ENCODE results near the gene WIPF3.
A peak's percentile ranks its signal among the peaks of the same experiment; 100 is the strongest.

The WIPF3 gene

DNA sequence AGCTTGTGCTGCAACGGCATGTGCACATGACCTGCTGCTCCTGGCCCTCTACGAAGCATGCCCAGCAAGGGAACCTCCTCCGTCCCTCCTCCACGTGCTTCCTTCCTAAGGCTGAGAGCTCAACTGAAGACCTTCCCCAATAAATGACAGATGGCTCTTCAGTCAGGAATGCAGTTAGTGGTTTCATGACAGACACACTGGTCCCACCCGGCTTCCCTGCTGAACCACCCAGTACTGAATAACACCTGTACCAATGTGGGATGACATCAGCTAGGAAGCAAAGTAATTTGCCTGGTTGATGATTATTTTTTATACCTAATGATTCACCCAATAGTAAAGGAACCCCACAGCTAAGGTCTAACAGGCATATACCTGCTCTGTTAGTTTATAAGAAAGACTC, 114.2 kb downstream of the WIPF3 start (continued):
- TF ChIP-seq, protein P1, sequence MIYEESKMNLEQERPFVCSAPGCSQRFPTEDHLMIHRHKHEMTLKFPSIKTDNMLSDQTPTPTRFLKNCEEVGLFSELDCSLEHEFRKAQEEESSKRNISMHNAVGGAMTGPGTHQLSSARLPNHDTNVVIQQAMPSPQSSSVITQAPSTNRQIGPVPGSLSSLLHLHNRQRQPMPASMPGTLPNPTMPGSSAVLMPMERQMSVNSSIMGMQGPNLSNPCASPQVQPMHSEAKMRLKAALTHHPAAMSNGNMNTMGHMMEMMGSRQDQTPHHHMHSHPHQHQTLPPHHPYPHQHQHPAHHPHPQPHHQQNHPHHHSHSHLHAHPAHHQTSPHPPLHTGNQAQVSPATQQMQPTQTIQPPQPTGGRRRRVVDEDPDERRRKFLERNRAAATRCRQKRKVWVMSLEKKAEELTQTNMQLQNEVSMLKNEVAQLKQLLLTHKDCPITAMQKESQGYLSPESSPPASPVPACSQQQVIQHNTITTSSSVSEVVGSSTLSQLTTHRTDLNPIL (CRISPR knock-in tag; IDR thresholded peaks at IDR 0.05; ENCODE audit: low read depth), result no peak
- TF ChIP-seq OSR1 (CRISPR knock-in tag; IDR thresholded peaks at IDR 0.05) (no peak), TOX (CRISPR knock-in tag; IDR thresholded peaks at IDR 0.05; ENCODE audit: borderline replicate concordance) (no peak), BACH2 (CRISPR knock-in tag; IDR thresholded peaks at IDR 0.05; ENCODE audit: borderline replicate concordance) (no peak)

DNA sequence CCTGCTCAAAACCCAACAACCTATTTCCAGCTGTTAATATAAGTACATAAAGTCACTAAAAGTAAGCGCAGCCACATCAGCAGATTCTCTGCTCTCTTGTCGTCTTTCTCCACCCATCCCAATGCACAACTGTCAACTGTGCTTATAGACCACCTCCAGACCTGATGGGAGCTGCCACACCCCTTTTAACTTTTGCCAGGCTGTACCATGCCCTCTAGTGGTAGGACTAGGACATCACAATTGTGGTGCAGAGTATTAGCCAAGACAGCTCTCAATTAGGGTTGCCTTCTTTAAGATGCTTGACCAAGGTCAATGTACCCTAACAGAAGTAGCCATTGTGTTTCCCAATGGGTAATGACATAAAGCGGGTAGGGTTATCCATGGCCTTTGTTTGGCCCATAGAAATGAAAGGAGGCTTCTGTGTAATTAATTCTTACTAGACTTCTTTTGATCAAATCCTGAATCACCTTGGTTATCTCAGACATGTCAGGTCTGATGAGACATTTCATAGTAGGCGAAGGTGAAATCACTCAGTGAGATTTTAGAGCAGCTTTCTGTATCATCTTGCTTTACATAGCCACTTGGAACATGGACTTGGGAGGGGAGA, 115.2 kb downstream of the WIPF3 start:
- ATAC-seq, result peak; percentile 94

DNA sequence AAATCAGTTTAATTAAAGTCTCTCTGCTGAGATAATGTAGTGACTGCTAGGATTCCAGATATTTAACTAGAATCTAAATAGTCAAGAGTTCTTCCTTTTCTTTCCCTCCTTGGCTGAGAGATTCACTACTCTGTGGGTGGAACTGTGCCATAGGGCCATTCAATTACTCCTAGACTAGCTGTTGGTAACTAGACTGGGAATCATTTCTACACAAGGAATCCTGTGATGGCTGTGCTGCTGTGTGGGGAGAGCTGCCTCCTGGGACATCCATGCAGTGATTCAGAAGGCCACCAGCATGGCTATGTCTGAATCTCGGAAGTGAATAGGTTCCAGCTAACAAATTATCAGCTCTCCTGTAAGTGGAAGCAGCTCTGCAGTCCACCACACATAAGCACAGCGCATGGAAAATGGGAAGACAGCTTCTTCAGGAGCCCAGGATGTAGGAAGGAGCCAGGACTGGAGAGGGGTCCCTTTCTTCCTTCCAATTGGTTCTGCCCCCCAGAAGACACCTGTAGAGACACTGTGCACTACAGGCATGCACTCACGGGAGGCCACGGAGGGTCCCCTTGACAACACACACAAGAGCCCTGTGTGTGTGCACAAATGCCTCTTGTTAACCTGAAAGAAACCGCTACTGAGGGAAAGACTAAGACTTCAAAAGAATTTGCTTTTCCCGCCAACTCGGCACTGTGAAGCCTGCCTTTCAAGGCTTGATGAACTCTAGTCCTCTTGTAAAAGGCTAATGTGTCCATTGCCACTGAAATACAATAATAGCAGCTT, 116.8 kb downstream of the WIPF3 start:
- TF ChIP-seq PPARA (CRISPR knock-in tag; IDR thresholded peaks at IDR 0.05; ENCODE audit: borderline replicate concordance) (no peak), ZNF8 (CRISPR knock-in tag; IDR thresholded peaks at IDR 0.05) (no peak)
- ATAC-seq, result no peak

More for the DNA sequence above, 115.2 kb downstream of the WIPF3 start:
- TF ChIP-seq TSHZ2 (CRISPR knock-in tag; IDR thresholded peaks at IDR 0.05) (no peak), ISL1 (CRISPR knock-in tag; IDR thresholded peaks at IDR 0.05) (no peak), BACH2 (CRISPR knock-in tag; IDR thresholded peaks at IDR 0.05; ENCODE audit: borderline replicate concordance) (no peak), ESRRG (CRISPR knock-in tag; IDR thresholded peaks at IDR 0.05) (no peak), ARNTL (CRISPR knock-in tag; IDR thresholded peaks at IDR 0.05; ENCODE audit: borderline replicate concordance, low read depth) (no peak), ZC3H10 (CRISPR knock-in tag; IDR thresholded peaks at IDR 0.05) (no peak), TOX (CRISPR knock-in tag; IDR thresholded peaks at IDR 0.05; ENCODE audit: borderline replicate concordance) (no peak), GLIS3 (CRISPR knock-in tag; IDR thresholded peaks at IDR 0.05) (no peak), RARB (CRISPR knock-in tag; IDR thresholded peaks at IDR 0.05) (no peak), SNAI2 (CRISPR knock-in tag; IDR thresholded peaks at IDR 0.05) (no peak), PPARA (CRISPR knock-in tag; IDR thresholded peaks at IDR 0.05; ENCODE audit: borderline replicate concordance) (no peak), OSR1 (CRISPR knock-in tag; IDR thresholded peaks at IDR 0.05) (no peak)
- TF ChIP-seq, protein P2, sequence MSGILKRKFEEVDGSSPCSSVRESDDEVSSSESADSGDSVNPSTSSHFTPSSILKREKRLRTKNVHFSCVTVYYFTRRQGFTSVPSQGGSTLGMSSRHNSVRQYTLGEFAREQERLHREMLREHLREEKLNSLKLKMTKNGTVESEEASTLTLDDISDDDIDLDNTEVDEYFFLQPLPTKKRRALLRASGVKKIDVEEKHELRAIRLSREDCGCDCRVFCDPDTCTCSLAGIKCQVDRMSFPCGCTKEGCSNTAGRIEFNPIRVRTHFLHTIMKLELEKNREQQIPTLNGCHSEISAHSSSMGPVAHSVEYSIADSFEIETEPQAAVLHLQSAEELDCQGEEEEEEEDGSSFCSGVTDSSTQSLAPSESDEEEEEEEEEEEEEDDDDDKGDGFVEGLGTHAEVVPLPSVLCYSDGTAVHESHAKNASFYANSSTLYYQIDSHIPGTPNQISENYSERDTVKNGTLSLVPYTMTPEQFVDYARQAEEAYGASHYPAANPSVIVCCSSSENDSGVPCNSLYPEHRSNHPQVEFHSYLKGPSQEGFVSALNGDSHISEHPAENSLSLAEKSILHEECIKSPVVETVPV (CRISPR knock-in tag; IDR thresholded peaks at IDR 0.05), result no peak
- TF ChIP-seq, protein P1 (CRISPR knock-in tag; IDR thresholded peaks at IDR 0.05; ENCODE audit: low read depth), result no peak
- TF ChIP-seq, protein P3, sequence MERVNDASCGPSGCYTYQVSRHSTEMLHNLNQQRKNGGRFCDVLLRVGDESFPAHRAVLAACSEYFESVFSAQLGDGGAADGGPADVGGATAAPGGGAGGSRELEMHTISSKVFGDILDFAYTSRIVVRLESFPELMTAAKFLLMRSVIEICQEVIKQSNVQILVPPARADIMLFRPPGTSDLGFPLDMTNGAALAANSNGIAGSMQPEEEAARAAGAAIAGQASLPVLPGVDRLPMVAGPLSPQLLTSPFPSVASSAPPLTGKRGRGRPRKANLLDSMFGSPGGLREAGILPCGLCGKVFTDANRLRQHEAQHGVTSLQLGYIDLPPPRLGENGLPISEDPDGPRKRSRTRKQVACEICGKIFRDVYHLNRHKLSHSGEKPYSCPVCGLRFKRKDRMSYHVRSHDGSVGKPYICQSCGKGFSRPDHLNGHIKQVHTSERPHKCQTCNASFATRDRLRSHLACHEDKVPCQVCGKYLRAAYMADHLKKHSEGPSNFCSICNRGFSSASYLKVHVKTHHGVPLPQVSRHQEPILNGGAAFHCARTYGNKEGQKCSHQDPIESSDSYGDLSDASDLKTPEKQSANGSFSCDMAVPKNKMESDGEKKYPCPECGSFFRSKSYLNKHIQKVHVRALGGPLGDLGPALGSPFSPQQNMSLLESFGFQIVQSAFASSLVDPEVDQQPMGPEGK (CRISPR knock-in tag; IDR thresholded peaks at IDR 0.05; ENCODE audit: borderline replicate concordance), result no peak

- TF ChIP-seq ZNF565 (CRISPR knock-in tag; conservative IDR thresholded peaks at IDR 0.05; ENCODE audit: low read depth), result no peak
- TF ChIP-seq, protein P2 (CRISPR knock-in tag; IDR thresholded peaks at IDR 0.05), result no peak
- ATAC-seq, result no peak
Observed at GRCh38 chr7:29924006-29924405, 117.7 kb downstream of the WIPF3 start.

All from SK-N-SH treated with all-trans-retinoic acid at 6 μM for 48 hours (cell line).